Mammary epithelial cell (primary cell): ENCODE data around the gene OR10A6.

Source experiments
- EZH2 ChIP-seq: IDR thresholded peaks from 2 replicates; pipeline ENCODE4 v1.6.1; 2012; ENCODE audit warnings: low read length, inconsistent platforms, borderline replicate concordance
- TF ChIP-seq, protein P1 (sequence below), 2 donors: IDR thresholded peaks in 1 of 2; conservative IDR thresholded peaks in 1 of 2; 2 replicates each; pipeline ENCODE4 v1.5.1; 2011 to 2012; ENCODE audit warnings: inconsistent platforms in 2 of 2, low read length in 2 of 2, mild to moderate bottlenecking in 2 of 2, control low read depth in 1 of 2, low read depth in 1 of 2; ENCODE audit not compliant: insufficient read depth in 1 of 2; ENCODE audit errors: extremely low read depth in 1 of 2

DNA sequence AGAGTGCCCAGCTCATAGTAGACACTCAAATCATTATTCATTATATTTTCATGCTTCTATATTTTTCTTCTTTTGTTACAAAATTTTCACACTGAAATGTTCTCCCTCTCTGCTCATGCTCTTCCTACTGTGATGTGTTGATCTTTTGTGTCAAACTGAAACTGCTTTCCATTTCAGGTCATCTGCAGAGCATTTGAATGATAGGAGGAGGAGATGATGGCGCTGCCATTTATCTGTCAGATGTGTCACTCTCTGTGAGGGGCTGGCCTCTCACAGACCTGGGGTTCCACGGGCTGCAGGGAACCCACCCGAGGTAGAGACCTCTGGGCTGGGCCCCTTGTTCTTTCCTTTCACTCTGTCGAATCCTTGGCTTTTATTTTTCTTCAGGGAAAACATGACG is 41.1 kb downstream of the OR10A6 start:
- TF ChIP-seq, protein P1, sequence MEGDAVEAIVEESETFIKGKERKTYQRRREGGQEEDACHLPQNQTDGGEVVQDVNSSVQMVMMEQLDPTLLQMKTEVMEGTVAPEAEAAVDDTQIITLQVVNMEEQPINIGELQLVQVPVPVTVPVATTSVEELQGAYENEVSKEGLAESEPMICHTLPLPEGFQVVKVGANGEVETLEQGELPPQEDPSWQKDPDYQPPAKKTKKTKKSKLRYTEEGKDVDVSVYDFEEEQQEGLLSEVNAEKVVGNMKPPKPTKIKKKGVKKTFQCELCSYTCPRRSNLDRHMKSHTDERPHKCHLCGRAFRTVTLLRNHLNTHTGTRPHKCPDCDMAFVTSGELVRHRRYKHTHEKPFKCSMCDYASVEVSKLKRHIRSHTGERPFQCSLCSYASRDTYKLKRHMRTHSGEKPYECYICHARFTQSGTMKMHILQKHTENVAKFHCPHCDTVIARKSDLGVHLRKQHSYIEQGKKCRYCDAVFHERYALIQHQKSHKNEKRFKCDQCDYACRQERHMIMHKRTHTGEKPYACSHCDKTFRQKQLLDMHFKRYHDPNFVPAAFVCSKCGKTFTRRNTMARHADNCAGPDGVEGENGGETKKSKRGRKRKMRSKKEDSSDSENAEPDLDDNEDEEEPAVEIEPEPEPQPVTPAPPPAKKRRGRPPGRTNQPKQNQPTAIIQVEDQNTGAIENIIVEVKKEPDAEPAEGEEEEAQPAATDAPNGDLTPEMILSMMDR (conservative IDR thresholded peaks at IDR 0.05 in 1 of 2, IDR thresholded peaks at IDR 0.05 in 1 of 2; ENCODE audit: extremely low read depth in 1 of 2, insufficient read depth in 1 of 2, low read depth in 1 of 2, low read length in 2 of 2): no peak
- no peak for TF ChIP-seq EZH2
